ENCODE data around the gene OR5AP2.
"Not testable (repeated sequence)": the region's sequence is repeated elsewhere in the genome, so short reads cannot be mapped to it uniquely, and the experiment has no call there.

DNA sequence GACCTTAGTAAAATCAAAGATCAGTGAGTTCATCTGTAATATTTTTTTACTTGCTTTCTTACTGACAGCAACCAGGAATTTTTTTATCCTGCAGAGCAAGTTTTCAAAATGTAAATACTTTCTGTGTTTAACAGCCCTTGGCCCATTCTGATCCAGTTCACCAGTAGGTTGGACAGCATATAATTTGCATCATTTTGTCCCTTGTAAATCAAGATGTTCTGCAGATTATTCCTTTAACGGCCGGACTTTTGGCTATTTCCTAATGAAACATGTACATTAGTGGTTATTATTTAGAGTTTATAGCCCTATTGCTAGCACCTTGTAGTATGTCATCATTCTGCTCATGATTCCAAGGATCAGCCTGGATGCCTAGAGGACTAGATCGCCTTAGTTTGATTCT is 48.9 kb upstream of the OR5AP2 start:
- TF ChIP-seq, protein P1, sequence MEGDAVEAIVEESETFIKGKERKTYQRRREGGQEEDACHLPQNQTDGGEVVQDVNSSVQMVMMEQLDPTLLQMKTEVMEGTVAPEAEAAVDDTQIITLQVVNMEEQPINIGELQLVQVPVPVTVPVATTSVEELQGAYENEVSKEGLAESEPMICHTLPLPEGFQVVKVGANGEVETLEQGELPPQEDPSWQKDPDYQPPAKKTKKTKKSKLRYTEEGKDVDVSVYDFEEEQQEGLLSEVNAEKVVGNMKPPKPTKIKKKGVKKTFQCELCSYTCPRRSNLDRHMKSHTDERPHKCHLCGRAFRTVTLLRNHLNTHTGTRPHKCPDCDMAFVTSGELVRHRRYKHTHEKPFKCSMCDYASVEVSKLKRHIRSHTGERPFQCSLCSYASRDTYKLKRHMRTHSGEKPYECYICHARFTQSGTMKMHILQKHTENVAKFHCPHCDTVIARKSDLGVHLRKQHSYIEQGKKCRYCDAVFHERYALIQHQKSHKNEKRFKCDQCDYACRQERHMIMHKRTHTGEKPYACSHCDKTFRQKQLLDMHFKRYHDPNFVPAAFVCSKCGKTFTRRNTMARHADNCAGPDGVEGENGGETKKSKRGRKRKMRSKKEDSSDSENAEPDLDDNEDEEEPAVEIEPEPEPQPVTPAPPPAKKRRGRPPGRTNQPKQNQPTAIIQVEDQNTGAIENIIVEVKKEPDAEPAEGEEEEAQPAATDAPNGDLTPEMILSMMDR (IDR thresholded peaks at IDR 0.05): not testable (repeated sequence)
- TF ChIP-seq POLR2A, EP300 (IDR thresholded peaks at IDR 0.05): not testable (repeated sequence)

Measured in sigmoid colon (tissue), 4 donors.